ENCODE results near the gene OR2T27. TPM values are rescaled to one million over a fixed set of nuclear protein-coding genes. Genes with fewer than 3 reads are reported as not detected.
"Not testable (repeated sequence)": the region's sequence is repeated elsewhere in the genome, so short reads cannot be mapped to it uniquely, and the experiment has no call there.

The OR2T27 gene
- polyA plus RNA-seq (2013, experiment 1 of 2; ENCODE audit: insufficient read length): not detected
- not detected for polyA plus RNA-seq (2013, experiment 2 of 2; ENCODE audit: insufficient read length)

DNA sequence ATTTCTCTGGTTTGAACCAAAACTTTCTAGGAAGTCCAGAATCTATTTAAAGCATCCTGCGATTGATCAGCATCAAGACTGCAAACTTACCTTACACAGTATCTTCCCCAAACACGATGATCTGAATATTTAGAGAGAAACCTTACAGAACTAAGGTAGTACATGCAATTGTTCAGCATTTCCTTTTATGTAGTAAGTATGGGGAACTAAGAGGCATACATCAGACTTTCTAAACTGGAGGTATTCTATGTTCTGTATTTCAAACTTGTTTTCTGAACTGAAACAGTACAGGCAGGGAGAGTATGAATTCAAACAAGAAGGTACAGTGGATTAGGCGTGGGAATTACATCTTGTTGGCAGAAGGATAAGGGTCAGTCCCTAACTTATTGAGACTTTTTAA, at the start of gene OR2T27:
Gene OR2T27 (minus strand): TSS at position 175 of the 400 bp plus-strand sequence. CDS start 4,644 bp downstream, outside the sequence.
- DNase-seq: not testable (repeated sequence)

- DNase-seq: no peak
Observed at GRCh38 chr1:248704606-248705005, 49.3 kb upstream of the OR2T27 start.

GRCh38 chr1:248703674-248704073, 48.3 kb upstream of the OR2T27 start:
- no peak for DNase-seq

- no peak for DNase-seq
Observed at GRCh38 chr1:248702714-248703113, 47.4 kb upstream of the OR2T27 start, which contains the start of gene OR14I1. Gene OR14I1, minus strand, starts transcription at chr1:248702766.

DNA sequence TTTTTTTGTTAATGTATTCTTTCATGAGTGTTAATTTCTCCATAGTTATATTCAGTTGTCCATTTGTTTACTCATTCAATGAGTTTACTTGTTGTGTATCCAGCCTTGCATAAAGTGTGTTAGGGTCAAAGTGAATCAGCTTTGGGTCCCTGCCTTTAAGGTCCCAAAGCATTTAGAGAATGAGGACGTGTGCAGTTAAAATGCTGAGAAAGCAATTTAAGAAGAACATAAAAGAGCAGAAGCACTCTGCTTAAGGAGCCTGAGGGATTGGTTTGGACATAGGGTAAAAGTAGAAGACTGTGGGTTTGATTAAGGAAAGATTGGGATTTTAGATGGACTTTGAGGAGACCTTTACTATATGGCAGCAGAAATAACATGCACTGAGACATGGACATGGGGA, 43.8 kb upstream of the OR2T27 start:
- no peak for DNase-seq

DNA sequence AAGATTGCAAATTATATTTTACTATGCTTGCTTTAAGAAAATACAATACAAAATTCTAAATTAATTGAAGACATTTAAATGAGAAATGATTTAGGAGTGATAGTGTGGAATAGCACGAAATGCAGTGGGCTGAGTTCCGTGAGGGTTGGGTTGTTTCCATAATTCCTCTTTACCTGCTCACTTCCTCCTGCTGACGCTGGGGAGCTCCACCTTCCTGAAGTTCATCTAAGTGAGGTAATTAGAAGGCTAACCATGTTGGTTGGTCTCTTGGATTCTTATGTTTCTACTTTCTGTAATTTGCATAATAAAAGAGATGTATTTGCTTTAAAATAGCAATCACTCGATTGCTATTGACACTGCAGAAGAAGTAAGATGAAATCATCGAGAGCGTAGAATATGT, 42.6 kb upstream of the OR2T27 start:
- DNase-seq: no peak

DNA sequence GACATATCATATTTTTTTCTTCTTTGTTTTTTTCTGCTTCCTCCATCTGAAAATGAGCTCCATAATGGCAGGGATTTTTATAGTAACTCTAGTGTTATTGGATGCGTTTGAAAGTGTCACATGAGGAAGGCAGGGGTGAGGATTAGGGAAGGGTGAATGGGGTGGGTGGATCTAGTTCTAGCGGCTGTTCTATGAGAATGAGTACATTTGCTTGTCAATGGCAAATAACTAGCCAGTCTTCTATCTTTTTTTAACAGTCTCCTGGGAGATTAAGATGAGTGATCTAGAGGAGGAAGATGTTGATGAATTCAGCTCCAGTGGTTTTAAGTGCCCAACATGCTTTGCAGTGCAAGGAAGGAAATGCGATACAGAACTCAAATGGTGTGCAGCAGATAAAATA, 41.4 kb upstream of the OR2T27 start:
- no peak for DNase-seq

DNA sequence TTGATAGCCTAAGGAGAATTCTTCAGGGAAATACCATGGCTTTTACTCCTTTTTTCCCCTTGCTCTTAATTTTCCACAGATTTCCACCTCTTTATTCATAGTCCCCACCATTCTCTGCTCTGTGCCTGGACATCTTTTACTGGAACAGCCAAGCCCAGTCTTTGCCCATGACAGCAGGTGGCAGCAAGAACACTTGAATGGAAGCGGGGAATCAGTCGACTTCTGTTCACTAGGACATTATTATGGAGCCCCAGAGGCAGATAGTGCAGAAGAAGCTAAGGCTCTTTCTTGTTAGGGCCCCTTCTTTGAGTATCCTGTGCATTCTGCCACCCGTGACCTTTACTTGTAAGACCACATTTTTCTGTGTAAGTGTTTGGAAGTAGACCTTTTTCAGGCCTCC, 40.9 kb upstream of the OR2T27 start:
- DNase-seq: no peak

GRCh38 chr1:248695451-248696132, 40.3 kb upstream of the OR2T27 start:
- DNase-seq: no peak

GRCh38 chr1:248691567-248692155, 36.3 kb upstream of the OR2T27 start:
- DNase-seq: no peak

- no peak for DNase-seq
Observed at GRCh38 chr1:248688527-248689298, 33.4 kb upstream of the OR2T27 start.

- DNase-seq: no peak
Observed at GRCh38 chr1:248686815-248687214, 31.5 kb upstream of the OR2T27 start.

DNA sequence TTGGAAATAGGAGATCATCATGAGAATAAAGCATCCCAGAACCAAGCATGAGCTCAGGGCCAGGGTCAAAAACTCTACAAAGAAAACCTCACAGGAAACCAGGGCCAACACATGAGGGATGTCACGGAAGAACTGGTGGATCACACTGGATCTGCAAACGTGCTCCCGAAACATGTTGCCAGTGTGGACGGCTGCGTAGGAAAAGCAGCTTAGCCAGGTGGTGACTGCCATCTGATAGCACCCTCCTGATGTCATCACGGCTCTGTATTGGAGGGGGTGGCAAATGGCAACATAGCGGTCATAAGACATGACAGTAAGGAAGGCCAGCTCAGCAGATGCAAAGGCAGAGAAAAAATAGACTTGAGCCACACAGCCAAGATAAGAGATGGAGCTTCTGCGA, 26.3 kb upstream of the OR2T27 start:
- DNase-seq: no peak

DNA sequence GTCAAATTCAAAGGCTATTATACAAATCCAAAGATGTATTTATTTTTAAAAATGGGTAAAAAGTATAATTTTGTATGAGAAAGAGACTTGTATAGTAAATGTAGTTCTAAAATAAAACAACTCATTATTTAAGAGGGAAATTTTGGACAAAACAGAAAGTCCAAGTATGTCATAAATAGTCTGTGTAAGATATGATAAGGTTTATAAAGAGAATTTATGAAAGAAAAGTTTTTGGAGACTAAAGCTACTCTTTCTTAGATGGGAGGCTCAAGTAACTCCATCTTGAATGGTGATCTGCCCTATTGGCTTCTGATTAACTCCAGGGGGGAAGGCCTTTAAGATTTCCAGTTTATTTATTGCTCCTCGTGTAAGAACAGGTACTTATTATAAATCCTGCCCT, 14.7 kb upstream of the OR2T27 start:
- no peak for DNase-seq

GRCh38 chr1:248663453-248664328, 8.4 kb upstream of the OR2T27 start:
- not testable (repeated sequence) for DNase-seq

- not testable (repeated sequence) for DNase-seq
Observed at GRCh38 chr1:248656797-248657196, 1.5 kb upstream of the OR2T27 start.

- not testable (repeated sequence) for DNase-seq
Observed at GRCh38 chr1:248648770-248649536, 6.4 kb downstream of the OR2T27 start.

DNA sequence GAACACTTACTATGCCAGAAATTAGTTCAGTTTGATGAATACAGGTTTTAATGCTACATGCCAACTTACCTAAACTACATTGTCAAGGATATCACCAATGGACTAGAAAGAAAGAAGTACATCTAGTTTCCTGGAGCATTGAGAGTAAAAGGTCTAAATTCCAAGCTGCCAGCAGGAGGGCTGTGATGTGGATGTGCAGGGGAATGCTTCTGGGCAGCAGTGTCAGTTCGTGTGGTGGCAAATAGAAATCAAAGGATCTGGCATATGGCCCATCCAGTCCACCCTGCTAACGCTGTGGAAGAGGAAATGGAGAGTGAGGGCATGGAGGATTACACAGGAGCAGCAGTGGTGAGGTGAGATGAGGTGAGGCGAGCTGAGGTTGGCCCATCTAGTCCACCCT, 10.2 kb downstream of the OR2T27 start, which contains the start of gene OR2T35:
Gene OR2T35 (minus strand): TSS at position 101 of the 400 bp plus-strand sequence. CDS start 6,020 bp downstream, outside the sequence.
- not testable (repeated sequence) for DNase-seq

GRCh38 chr1:248642971-248643651, 12.2 kb downstream of the OR2T27 start:
- DNase-seq: not testable (repeated sequence)

GRCh38 chr1:248641583-248641982, 13.7 kb downstream of the OR2T27 start:
- not testable (repeated sequence) for DNase-seq

- not testable (repeated sequence) for DNase-seq
Observed at GRCh38 chr1:248640906-248641305, 14.4 kb downstream of the OR2T27 start.

Measured in fibroblast of skin of abdomen (primary cell).